Vagina (tissue), 2 donors: ENCODE data around the gene SLC25A21. TPM values are rescaled to one million over a fixed set of nuclear protein-coding genes. Genes with fewer than 3 reads are reported as not detected.

Experiments
- DNase-seq, 2 donors: peaks; one replicate each; pipeline ENCODE4 v3.0.0-alpha.2; 2017; ENCODE audit errors: extremely low spot score in 2 of 2
- H3K27ac ChIP-seq: fragments of 200-600 bp; sonication (generic); one replicate; pipeline ENCODE4 v1.5.1; 2019
- H3K27me3 ChIP-seq: fragments of 200-600 bp; sonication (generic); one replicate; pipeline ENCODE4 v1.5.1; 2019
- H3K36me3 ChIP-seq, 2 donors: fragments of 200-600 bp; sonication (generic); one replicate each; pipeline ENCODE4 v1.5.1; 2017 to 2019
- H3K4me1 ChIP-seq: fragments of 200-600 bp; sonication (generic); one replicate; pipeline ENCODE4 v1.5.1; 2019
- H3K4me3 ChIP-seq, 2 donors: fragments of 200-600 bp; sonication (generic); 1 replicate in 1 of 2; 2 replicates in 1 of 2; pipeline ENCODE4 v1.5.1; 2016 to 2019
- H3K9me3 ChIP-seq: fragments of 200-600 bp; sonication (generic); one replicate; pipeline ENCODE4 v1.5.1; 2019
- CTCF ChIP-seq, 3 experiments: fragments of 450-650 bp in 2 of 3; fragments of 200-600 bp in 1 of 3; sonication (generic) in 1 of 3; IDR thresholded peaks; one replicate each; pipeline ENCODE4 v1.5.1; 2017 to 2019; ENCODE audit warnings: antibody characterized with exemption in 3 of 3, mild to moderate bottlenecking in 2 of 3, moderate library complexity in 2 of 3
- POLR2A ChIP-seq, 2 donors: fragments of 450-650 bp; IDR thresholded peaks; one replicate each; pipeline ENCODE4 v1.6.1; 2017; ENCODE audit warnings: antibody characterized with exemption in 2 of 2, mild to moderate bottlenecking in 2 of 2, moderate library complexity in 2 of 2
- POLR2AphosphoS5 ChIP-seq, 2 donors: sonication (generic); formaldehyde crosslinking; IDR thresholded peaks; one replicate each; pipeline ENCODE4 v1.9.0; 2017; ENCODE audit warnings: antibody characterized with exemption in 2 of 2, mild to moderate bottlenecking in 2 of 2, low read depth in 1 of 2; ENCODE audit not compliant: insufficient read depth in 1 of 2
- intact Hi-C: fragments of 100-400 bp; cut with DNase I; formaldehyde crosslinking; loops from one replicate; pipeline ENCODE4 v1.15.1; 2023
- total RNA-seq: library from RNA; depleted of rRNA; stranded (reverse); fragments of >200 nt; gene quantifications from one replicate; pipeline ENCODE4 v1.2.3, GENCODE V29; 2016

SLC25A21 gene
- total RNA-seq, 1 donor from 2014 or later, result 0.49 TPM

- Histone ChIP-seq H3K36me3 (no peaks in the 10 kb centered on the region), H3K9me3 (no peaks in the 10 kb centered on the region), H3K27me3 (no peaks in the 10 kb centered on the region), H3K27ac (no peak overlapping the region), H3K4me1 (no peaks in the 10 kb centered on the region), H3K4me3 (no peak overlapping the region)
- no peak for DNase-seq
- no peak for TF ChIP-seq CTCF (IDR thresholded peaks at IDR 0.05)
- TF ChIP-seq POLR2AphosphoS5 (IDR thresholded peaks at IDR 0.05; ENCODE audit: insufficient read depth in 1 of 2, low read depth in 1 of 2), result no peak
- TF ChIP-seq POLR2A (IDR thresholded peaks at IDR 0.05), result no peak
- intact Hi-C loops, result no loop called here
Observed at GRCh38 chr14:37094502-37094901, 77.9 kb downstream of the SLC25A21 start.

DNA sequence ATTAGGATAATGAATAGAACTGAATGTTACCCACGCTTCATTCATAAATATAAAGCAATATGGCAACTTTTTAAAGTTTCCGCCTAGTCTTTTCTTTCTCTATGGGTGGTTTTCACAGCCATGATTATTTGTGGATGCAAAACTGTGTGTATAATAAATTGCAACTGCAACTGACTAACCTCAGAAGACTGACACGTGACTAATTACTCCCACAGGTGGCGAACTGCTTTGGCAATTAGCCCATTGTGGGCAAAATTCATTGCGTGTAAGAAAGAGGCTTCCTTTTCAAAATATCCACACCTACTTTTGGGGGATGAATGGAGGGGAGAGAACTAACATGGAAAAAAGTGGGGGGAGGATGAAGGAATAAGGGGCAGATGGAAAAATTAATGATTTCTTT is 79.0 kb downstream of the SLC25A21 start:
- no peaks in the 10 kb centered on the region for H3K9me3 ChIP-seq
- H3K4me3 ChIP-seq, result no peak overlapping the region
- H3K4me1 ChIP-seq, result no peaks in the 10 kb centered on the region
- no peaks in the 10 kb centered on the region for H3K36me3 ChIP-seq
- TF ChIP-seq POLR2AphosphoS5 (IDR thresholded peaks at IDR 0.05; ENCODE audit: insufficient read depth in 1 of 2, low read depth in 1 of 2) (no peak), POLR2A (IDR thresholded peaks at IDR 0.05) (no peak), CTCF (IDR thresholded peaks at IDR 0.05) (no peak)
- no peak overlapping the region for H3K27ac ChIP-seq
- DNase-seq, result no peak
- intact Hi-C loops, result no loop called here
- no peaks in the 10 kb centered on the region for H3K27me3 ChIP-seq

DNA sequence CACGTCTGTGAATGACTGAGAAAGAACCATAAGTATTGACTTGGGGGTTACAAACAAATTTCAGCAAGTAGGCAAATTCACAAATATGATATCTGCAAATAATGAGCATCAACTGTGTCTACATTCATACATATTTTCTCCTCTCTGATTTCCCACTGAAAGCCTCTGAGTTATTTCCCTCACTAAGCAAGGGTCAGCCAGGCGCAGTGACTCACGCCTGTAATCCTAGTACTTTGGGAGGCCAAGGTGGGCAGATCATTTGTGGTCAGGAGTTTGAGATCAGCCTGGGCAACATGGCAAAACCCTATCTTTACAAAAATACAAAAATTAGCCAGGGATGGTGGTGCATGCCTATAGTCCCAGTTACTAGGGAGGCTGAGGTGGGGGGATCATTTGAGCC is 80.8 kb downstream of the SLC25A21 start:
- Histone ChIP-seq H3K4me1 (no peaks in the 10 kb centered on the region), H3K9me3 (no peaks in the 10 kb centered on the region), H3K36me3 (no peaks in the 10 kb centered on the region), H3K27ac (no peak overlapping the region), H3K4me3 (no peak overlapping the region), H3K27me3 (no peaks in the 10 kb centered on the region)
- DNase-seq, result no peak
- TF ChIP-seq POLR2A (IDR thresholded peaks at IDR 0.05) (no peak), POLR2AphosphoS5 (IDR thresholded peaks at IDR 0.05; ENCODE audit: insufficient read depth in 1 of 2, low read depth in 1 of 2) (no peak), CTCF (IDR thresholded peaks at IDR 0.05) (no peak)
- intact Hi-C loops, result no loop called here

DNA sequence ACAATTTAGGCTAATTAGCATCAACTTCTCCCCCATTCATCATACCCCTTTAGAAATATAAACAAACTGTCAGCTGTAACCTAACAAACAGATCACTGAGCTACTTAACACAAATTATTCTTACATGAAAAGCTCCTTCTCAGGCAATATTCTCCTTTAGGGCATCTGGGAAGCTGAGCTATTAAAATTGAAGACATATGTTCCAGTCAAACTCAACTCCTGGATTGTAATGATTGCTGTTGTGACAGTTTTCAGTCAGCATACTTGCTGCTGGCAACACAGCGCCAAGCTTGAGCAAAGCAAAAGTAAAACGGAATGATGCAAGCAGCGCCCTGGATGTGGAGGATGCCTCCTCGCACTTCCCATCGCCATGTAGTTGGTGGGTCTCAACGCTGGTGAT is 82.4 kb downstream of the SLC25A21 start:
- no peaks in the 10 kb centered on the region for H3K4me1 ChIP-seq
- H3K36me3 ChIP-seq, result no peaks in the 10 kb centered on the region
- H3K9me3 ChIP-seq, result no peaks in the 10 kb centered on the region
- DNase-seq, result no peak
- no peak overlapping the region for H3K27ac ChIP-seq
- H3K27me3 ChIP-seq, result no peaks in the 10 kb centered on the region
- no peak overlapping the region for H3K4me3 ChIP-seq
- TF ChIP-seq POLR2AphosphoS5 (IDR thresholded peaks at IDR 0.05; ENCODE audit: insufficient read depth in 1 of 2, low read depth in 1 of 2) (no peak), CTCF (IDR thresholded peaks at IDR 0.05) (no peak), POLR2A (IDR thresholded peaks at IDR 0.05) (no peak)
- intact Hi-C loops, result no loop called here

DNA sequence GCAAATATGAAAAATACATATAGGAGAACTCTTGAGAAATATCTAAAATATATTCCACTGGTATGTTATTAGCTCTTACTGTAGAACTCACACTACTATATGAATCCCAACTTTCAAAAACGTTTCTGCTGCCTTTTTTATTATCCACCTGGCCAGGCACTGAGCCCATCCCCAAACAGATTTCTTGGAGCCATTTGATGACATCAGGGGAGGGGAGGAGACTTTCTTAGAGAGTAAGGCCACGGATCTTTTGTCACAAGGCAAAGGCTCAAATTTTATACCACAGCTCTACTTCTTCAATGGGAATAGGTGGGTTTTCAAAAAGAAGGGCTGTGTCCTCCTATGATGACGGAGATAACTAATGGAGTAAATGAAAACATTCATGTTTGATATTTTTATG is 83.0 kb downstream of the SLC25A21 start:
- no peaks in the 10 kb centered on the region for H3K27me3 ChIP-seq
- TF ChIP-seq POLR2A (IDR thresholded peaks at IDR 0.05), result no peak
- TF ChIP-seq CTCF (IDR thresholded peaks at IDR 0.05), result no peak
- no peak for TF ChIP-seq POLR2AphosphoS5 (IDR thresholded peaks at IDR 0.05; ENCODE audit: insufficient read depth in 1 of 2, low read depth in 1 of 2)
- H3K4me1 ChIP-seq, result no peaks in the 10 kb centered on the region
- no peak overlapping the region for H3K4me3 ChIP-seq
- H3K9me3 ChIP-seq, result no peaks in the 10 kb centered on the region
- no peak for DNase-seq
- no peaks in the 10 kb centered on the region for H3K36me3 ChIP-seq
- no peak overlapping the region for H3K27ac ChIP-seq
- intact Hi-C loops, result no loop called here
